GM18870 (cell line): ENCODE data around the gene RPS24.
"Not testable (repeated sequence)": the region's sequence is repeated elsewhere in the genome, so short reads cannot be mapped to it uniquely, and the experiment has no call there.

Experiments
- ATAC-seq: cut with Tn5 transposase; IDR thresholded peaks from one replicate; pipeline ENCODE4 v1.9.1; 2021; ENCODE audit warnings: moderate library complexity; ENCODE audit not compliant: unreplicated experiment

Gene RPS24

DNA sequence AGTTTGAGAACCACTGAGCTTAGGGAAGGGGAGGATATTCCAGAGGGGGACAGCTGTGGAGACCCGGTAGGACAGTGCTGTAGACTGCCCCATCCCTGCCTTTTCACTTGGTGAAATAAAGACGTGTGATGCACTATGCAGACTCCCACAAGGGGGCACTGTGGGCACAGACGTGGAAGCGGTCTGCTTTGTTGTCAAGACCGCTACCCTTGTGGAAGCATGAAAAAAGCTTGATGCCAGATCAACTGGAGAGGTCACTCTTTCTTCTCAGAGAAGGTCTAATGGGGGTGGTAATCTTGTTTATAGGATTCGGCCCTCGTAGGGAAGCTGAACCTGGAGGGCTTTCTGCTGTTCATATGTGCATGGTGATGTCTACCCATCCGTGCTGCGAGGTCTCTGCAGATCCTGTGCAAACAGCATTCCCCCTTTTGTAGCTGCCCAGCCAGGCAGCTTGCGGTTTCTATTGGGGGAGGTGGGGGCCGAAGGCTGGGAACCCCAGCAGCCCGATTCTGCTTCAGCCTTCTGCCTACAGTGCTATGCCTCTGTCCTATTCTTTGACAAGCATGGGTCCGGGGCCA is 13.7 kb downstream of the RPS24 start:
- ATAC-seq, result peak; percentile 74

DNA sequence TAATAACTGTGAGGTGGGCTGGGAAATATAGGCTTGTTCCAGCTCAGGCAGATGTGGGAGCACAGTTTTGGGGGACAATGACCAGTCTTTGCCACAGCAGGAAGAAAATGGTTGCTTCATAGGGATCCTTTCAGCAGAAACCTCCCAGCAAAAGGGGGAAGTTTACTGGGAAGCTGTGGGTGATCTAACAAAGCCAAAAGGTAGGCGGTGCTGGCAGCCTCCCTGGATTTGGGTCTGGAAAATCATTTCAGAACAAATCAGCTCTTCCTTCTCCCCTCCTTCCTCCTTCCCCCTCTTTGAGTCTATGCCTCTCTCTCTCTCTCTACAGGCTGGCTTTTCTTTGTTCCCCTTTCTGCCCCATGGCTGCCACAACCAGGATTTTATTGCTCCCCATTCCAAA is 16.2 kb downstream of the RPS24 start:
- no peak for ATAC-seq

DNA sequence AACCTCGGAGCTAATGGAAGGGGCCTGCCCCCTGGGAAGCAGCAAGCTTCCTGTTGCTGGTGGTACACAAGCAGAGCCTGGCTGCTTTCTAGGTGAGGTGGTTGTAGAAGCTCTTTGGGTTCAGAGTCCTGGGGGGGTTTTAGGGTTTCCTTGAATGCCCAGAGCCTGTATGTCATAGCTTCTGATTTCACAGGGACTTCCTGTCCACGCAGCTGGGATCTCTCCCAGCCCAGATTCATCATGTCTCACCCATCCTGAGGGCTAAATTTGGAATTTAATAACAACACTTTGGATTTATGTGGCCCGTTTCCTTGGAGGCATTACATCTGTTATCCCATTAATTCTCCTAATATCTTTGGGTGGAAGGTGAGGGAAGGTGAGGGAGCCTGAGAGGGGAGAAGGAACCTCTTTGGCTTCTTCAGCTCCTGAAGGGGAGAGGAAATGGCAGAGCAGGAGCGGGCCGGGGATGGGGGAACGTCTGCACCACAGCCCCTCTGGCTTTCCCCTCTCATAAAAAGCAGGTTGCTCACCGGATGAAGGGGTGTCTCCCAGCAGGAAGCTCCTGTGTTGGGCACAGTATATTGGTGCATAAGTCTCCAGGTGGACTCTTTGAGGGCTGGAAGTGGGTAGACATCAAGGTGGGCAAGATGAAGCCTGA is 19.7 kb downstream of the RPS24 start:
- ATAC-seq, result no peak

DNA sequence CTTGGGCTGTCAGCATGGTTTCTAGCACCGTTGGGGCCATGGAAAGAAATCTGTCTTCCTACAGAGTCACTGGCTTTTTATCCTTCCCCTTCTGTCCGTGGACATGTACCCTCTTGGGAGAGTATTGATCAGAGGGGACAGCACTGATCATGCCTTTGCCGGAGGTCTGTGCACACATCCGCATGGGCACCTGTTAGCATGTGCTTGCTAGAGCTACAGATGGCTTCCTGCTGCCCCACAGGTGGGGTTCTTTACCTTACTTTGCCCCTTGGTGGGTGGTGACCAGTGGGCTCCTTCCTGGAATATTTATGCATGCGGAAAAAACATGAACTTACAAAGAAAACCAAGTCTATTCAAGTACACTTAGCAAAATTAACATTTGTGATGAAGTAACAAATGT is 24.9 kb downstream of the RPS24 start:
- ATAC-seq, result no peak

DNA sequence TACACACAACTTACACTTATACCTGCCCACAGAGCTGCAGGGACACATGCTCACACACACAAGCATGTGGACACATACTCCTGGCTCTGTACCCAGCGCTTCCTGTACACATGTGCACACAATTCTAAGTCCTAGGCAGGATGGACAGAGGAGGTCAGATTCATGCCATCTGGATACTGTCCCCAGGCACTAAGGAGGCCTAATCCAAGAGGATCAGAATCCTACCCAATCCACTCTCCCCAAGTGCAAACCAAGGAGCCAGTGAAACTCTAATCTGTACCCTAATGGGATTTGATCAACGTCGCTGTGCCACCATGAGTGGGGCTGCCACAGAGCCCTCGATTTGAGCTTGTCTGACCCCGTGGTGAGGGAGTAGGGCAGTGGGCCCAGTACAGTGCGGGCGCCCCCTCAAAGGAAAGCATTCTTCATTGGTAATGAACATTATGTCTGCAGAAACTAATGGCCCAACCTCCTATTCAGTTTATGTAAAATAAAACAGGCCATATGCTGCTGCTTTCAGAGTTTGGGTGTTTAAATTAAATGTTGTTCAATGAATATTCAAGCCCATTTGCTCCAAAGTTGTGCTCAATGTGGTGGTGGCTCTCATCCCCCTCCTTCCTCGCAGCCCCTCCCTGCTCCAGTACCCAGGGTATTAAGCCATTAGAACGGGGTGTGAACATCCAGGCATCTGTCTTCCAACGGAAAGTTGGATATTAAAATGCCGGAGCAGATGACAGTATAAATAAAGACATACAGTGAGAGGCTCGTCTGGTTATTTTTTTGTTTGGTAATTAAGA is 26.4 kb downstream of the RPS24 start:
- no peak for ATAC-seq

DNA sequence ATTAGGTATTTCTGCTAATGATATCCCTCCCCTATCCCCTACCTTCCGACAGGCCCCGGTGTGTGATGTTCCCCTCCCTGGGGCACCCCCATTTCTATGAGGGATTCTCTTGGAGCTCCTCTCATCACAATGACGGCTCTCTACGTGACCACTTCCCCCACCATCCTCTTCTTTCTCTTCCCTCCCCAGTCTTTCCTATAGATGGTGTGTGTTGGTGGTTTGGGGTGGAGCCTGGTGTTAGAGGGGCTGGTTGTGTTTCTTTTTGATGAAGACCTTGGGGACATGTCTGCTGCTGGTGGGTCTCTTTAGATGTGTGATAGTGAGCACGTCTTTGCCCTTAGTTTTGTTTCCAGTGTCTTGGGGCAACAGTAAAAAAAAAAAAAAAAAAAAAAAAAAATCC is 28.6 kb downstream of the RPS24 start:
- ATAC-seq, result no peak

DNA sequence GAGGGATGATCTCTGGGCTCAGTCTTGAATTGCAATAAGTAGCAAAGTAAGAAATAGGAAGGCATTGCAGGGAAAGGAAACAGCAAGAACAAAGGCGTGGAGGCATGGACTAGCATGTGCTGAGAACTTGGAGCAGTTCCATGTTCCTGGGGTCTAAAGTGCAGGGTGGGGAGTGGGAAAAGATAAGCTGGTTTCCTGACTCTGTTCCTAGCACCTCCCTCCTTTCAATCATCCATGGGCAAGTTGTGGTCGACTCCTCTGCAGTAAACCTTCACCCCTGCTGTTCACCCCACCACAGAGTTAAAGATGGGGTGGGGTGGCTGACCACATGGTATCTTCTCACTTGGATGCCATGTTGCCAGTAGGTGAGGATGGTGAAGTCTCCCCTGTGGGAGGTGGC is 29.6 kb downstream of the RPS24 start:
- ATAC-seq, result no peak

DNA sequence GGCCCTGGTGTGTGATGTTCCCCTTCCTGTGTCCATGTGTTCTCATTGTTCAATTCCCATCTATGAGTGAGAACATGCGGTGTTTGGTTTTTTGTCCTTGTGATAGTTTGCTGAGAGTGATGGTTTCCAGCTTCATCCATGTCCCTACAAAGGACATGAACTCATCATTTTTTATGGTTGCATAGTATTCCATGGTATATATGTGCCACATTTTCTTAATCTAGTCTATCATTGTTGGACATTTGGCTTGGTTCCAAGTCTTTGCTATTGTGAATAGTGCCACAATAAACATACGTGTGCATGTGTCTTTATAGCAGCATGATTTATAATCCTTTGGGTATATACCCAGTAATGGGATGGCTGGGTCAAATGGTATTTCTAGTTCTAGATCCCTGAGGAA is 31.3 kb downstream of the RPS24 start:
- not testable (repeated sequence) for ATAC-seq

DNA sequence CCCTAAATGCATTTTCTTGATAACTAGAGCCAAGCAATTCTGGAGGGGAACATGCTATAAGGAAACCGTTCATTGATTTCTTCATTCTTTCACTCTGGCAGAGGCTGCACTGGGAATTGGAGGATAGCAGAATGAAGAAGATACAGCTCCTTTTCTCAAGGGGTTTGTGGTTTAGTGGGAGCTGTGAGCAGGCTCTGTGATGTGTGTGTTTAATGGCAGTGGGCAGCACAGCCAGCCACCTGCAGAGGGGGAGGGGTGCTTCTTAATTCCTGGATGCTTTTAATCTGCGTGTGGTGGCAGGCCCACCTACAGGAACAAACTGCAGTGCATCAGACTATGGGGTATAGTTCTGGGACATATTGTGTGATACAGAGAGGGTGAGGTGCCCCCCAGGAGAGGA is 31.9 kb downstream of the RPS24 start:
- no peak for ATAC-seq

DNA sequence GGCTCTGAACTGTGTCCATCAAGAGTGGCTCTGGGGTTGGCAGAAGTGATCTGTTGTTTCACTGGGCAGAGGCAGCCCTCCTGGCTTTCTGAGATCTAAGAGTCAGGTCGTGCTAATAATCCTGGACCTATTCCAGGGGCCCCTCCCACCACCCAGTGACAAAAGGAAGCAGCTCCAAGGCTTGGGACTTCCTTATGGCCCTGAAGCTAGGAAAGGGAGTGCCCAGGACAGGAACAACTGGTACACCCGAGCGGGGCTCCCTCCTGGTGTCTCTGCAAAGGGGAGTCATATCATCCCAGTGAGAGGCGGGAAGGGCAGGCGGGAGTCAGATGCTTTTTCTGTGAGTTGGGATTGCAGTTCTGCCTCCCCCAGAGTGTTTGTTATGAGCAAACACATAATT is 32.3 kb downstream of the RPS24 start:
- no peak for ATAC-seq

DNA sequence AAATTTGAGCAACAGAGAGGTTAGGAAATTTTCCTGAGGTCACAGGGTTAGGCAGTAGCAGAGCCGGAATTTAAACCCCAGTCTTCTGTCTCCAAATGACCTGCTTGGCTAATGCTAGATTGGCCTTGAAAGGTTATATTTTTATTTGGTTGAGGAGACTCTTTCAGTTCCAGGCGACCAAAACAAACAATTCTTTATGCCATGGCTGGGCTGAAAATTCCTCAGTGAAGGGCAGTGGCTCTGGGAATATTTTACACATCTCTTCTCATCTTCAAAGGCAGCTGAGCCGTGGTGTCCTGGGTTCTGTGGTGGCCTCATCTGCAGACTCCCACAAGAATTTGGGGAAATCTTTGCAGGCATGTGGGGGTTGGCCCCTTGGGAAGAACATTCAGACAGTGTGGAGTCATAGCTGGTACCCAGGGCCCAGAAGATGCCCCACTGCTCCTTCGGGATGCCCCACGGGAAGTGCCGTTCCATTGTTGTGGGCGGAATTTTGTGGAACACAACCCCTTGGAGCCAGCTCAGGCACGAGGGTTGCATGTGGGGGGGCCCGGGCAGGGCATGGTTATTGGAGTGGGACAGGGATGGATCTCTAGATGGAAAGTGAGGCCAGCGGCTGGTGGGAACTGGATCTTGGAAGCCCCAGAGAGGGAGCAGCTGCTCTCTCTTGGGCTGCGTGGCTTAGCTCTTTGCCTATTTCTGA is 33.2 kb downstream of the RPS24 start:
- ATAC-seq, result no peak

DNA sequence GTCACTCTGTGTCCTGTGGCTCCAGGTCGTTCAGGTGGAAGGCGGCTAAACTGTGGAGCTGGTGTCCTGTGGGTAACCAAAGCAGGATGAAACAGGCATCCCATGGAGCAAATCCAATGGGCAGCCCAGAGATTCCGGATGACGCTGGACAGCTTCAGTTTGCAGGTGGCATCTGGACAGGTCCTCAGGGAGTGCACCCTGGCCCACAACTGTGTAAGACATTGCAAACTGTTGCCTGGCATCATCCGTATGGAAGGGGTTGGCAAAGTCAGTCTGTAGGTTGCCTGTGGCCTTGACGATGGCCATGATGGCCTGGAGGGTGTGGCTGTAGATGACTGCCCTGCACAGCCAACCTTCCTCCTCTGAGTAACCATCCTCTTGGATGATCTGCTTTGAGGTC is 35.5 kb downstream of the RPS24 start:
- ATAC-seq, result no peak

DNA sequence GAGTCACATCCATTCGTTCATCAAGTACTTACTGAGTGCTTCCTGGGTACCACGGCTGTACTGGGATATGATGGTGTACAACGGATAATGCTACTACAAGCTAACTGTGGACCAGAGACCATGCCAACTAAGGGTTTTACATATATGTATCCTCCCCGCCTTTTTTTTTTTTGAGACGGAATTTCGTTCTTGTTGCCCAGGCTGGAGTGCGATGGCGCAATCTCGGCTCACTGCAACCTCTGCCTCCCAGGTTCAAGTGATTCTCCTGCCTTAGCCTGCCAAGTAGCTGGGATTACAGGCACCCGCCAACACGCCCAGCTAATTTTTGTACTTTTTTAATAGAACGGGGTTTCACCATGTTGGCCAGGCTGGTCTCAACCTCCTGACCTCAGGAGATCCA is 36.4 kb downstream of the RPS24 start:
- ATAC-seq, result not testable (repeated sequence)

DNA sequence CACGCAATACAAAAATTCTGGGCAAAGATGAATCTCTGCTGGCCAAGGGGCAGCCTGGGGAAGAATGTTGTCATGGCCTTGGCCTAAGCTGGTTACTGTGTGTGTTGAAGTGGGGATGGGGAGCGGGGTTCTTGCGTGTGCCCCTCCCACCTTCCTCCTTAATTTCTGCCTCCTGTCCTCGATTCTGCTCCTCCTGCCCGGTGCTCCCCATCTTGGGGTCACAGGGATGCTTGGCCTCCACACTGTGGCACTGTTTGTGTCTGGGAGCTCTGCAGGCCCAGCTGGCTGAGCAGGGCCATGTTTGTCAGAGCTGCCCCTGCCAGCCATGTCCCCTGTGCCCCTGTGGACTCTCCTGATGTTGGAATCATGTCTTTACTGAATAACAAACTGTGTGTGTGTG is 37.1 kb downstream of the RPS24 start:
- no peak for ATAC-seq

DNA sequence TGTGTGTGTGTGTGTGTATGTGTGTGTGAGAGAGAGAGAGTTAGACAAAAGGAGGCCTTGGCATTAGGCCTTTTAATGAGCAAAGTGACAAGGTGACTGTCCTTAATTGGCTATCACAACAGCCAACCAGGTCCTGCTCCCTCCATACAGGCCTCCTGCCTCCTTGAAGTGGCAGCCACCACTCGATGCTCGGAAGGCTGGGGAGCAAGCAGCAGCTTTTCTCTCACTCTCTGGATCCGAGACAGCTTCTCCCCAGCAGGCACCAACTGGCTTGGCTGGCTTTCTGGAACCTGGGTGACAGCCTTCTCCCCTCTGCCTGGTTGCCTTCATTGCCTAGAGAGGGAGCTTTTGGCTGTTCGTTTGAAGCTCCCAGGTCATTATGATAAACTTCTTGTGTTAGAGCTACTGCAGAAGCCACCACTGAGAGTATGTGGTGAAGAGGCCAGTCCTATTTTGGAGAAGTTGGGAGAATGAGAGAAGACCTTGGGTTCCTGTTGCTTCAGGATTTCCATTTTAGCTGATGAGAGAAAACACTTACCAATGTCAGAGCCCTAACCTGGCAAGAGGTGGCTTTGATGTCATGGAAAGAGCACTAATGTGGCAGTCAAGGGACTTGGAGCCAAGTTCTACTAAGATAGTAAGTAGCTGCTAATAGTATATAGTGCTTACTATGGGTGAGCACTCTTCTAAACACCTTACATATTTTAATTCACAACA is 37.6 kb downstream of the RPS24 start:
- ATAC-seq, result no peak

DNA sequence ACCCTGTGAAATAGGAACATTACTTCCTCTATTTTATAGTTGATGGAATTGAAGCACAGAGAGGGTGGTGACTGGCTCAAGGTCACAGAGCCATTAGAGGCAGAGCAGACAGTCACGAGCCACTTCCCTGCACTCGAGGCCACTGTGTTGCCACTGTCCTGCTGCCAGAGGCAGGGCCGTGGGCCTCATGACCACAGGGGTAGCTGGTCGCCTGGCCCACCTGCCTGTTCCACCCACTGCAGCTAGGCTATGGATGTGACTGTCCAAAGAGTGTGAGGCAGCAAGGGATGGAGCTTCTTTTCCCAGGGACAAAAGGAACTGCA is 38.2 kb downstream of the RPS24 start:
- no peak for ATAC-seq

DNA sequence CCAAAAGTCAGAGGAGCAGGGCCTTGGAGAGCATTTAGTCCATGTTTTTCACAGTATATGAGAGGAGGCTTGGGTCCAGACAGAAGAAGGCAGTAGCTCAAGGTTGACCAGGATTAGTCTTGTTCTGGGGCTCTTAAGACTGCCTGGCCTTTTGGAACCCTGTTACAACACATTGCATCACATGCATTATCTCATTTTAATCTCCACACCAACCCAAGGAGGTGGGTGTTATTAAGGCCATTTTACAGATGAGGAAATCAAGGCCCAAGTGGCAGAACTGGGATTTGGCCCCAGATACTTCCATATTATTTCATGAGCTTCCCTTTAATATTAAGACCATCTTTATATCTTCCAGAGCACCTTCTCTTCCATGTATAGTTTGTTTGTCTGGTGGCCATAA is 38.8 kb downstream of the RPS24 start:
- no peak for ATAC-seq

DNA sequence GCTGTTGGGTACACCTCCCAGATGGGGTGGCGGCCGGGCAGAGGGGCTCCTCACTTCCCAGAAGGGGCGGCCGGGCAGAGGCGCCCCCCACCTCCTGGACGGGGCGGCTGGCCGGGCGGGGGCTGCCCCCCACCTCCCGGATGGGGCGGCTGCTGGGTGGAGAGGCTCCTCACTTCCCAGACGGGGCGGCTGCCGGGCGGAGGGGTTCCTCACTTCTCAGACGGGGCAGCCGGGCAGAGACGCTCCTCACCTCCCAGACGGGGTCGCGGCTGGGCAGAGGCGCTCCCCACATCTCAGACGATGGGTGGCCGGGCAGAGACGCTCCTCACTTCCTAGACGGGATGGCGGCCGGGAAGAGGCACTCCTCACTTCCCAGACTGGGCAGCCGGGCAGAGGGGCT is 42.1 kb downstream of the RPS24 start:
- not testable (repeated sequence) for ATAC-seq

DNA sequence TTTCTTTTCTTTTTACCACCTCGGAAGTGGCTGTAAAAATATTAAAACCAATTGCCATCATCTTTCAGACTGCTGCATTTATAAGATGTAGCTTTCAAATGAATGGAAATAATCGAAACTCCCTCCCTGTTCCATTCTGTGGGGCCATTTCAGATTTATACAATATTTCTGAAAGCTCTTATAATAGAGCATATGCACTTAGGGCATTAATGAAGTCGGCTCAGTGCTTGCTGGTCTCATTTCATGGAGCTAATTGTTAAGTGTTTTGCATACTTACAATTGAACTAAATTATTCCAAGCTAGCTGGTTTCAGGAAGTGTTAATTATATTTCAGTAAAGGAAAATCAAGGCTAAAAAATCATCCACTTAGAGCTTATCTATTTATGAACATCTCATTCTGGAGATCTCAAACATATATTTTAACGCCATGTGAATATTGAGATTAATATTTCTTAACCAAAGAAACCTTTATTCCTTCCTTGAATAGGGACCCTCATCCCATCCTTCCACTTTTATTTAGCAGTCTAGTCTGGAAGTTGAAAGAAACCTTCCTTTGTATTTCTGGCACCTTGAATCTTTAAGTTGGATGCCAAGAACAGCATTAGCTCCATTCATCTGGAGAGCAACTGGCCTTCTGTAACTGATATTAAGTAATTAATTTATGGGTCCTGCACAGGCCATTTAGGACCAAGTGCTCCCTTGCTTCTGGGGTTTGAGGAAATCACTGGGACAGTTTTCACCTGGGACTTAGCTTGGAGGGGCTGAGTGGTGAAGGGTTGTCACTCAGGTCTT is 45.1 kb downstream of the RPS24 start:
- no peak for ATAC-seq

DNA sequence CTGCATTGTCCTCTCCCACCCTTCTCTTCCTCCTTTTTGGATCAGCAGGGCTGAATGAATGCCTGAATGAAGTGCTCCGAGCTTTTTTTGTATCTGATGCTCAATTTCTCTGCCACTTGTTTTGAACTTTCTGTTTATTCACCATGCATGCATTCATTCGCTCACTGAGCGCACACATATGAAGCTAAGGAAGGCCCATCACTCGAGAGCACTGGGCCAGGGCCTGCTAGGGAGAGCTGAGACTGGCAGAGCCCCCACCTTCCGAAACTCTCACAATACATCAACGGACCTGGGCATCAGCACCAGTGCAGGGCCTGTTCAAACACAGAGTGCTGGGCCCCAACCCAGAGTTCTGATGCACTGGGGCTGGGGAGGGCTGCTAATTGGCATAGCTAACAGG is 45.7 kb downstream of the RPS24 start:
- ATAC-seq, result no peak
